Upper lobe of left lung (tissue), 4 donors: ENCODE results near the gene C17orf107.

ENCODE experiments used
- CTCF ChIP-seq, 6 experiments: fragments of 450-650 bp in 4 of 6; fragments of 200-600 bp in 2 of 6; sonication (generic) in 2 of 6; IDR thresholded peaks; one replicate each; pipeline ENCODE4 v1.5.1; 2016 to 2019; ENCODE audit warnings: antibody characterized with exemption in 6 of 6
- POLR2A ChIP-seq, 4 donors: fragments of 450-650 bp; IDR thresholded peaks; one replicate each; pipeline ENCODE4 v1.5.1; 2016 to 2017; ENCODE audit warnings: antibody characterized with exemption in 4 of 4, mild to moderate bottlenecking in 2 of 4
- POLR2AphosphoS5 ChIP-seq, 2 donors: sonication (generic); formaldehyde crosslinking; IDR thresholded peaks; one replicate each; pipeline ENCODE4 v1.5.1; 2017; ENCODE audit warnings: antibody characterized with exemption in 2 of 2

GRCh38 chr17:4921320-4921719 is 22.0 kb downstream of the C17orf107 start:
- TF ChIP-seq CTCF (IDR thresholded peaks at IDR 0.05) = no peak
- no peak for TF ChIP-seq POLR2A (IDR thresholded peaks at IDR 0.05)
- no peak for TF ChIP-seq POLR2AphosphoS5 (IDR thresholded peaks at IDR 0.05)
